Stomach smooth muscle (tissue), 2 donors: ENCODE results near the gene KCNG2.
"Not testable (repeated sequence)": the region's sequence is repeated elsewhere in the genome, so short reads cannot be mapped to it uniquely, and the experiment has no call there.

ENCODE experiments used
- H3K27ac ChIP-seq: one replicate; pipeline ENCODE4 v1.7.0; 2013; ENCODE audit warnings: mild to moderate bottlenecking, low read length, inconsistent platforms
- H3K27me3 ChIP-seq, 2 donors: one replicate each; pipeline ENCODE4 v1.7.0; 2013; ENCODE audit warnings: low read length in 2 of 2; ENCODE audit not compliant: insufficient read depth in 2 of 2, control insufficient read depth in 1 of 2
- H3K36me3 ChIP-seq, 2 donors: one replicate each; pipeline ENCODE4 v1.7.0; 2013; ENCODE audit warnings: low read length in 2 of 2; ENCODE audit not compliant: control insufficient read depth in 2 of 2, insufficient read depth in 2 of 2
- H3K4me1 ChIP-seq: one replicate; pipeline ENCODE4 v1.7.0; 2013; ENCODE audit warnings: low read length; ENCODE audit not compliant: control insufficient read depth, insufficient read depth
- H3K4me3 ChIP-seq, 2 donors: one replicate each; pipeline ENCODE4 v1.7.0; 2013; ENCODE audit warnings: low read length in 2 of 2
- H3K9ac ChIP-seq, 2 donors: one replicate each; pipeline ENCODE4 v1.7.0; 2013; ENCODE audit warnings: low read length in 2 of 2, mild to moderate bottlenecking in 1 of 2
- H3K9me3 ChIP-seq, 2 donors: one replicate each; pipeline ENCODE4 v1.7.0; 2013; ENCODE audit warnings: low read length in 2 of 2; ENCODE audit not compliant: control insufficient read depth in 2 of 2
- donor health status: healthy.
- donor health status: Pancreatic carcinoma.

The KCNG2 gene

GRCh38 chr18:79865951-79866350 is 68.2 kb downstream of the KCNG2 start:
- H3K4me1 ChIP-seq, H3K9me3 ChIP-seq, H3K4me3 ChIP-seq, H3K27me3 ChIP-seq, H3K27ac ChIP-seq, H3K9ac ChIP-seq, H3K36me3 ChIP-seq: not testable (repeated sequence)

- Histone ChIP-seq H3K9ac (no peak overlapping the region), H3K4me1 (no peaks in the 10 kb centered on the region), H3K27ac (no peak overlapping the region), H3K9me3 (peaks cover 0 to 6% of the 10 kb centered on the region in 2 donors), H3K36me3 (no peaks in the 10 kb centered on the region), H3K4me3 (no peak overlapping the region), H3K27me3 (peaks cover 9 to 16% of the 10 kb centered on the region in 2 donors)
Measured at GRCh38 chr18:79866889-79867574, 69.3 kb downstream of the KCNG2 start.

- peaks cover 0 to under 1% of the 10 kb centered on the region in 2 donors for H3K9me3 ChIP-seq
- peaks cover 7 to 11% of the 10 kb centered on the region in 2 donors for H3K27me3 ChIP-seq
- H3K4me3 ChIP-seq = no peak overlapping the region
- H3K27ac ChIP-seq = no peak overlapping the region
- no peak overlapping the region for H3K9ac ChIP-seq
- H3K4me1 ChIP-seq = no peaks in the 10 kb centered on the region
- H3K36me3 ChIP-seq = no peaks in the 10 kb centered on the region
Measured at GRCh38 chr18:79867666-79868065, 69.9 kb downstream of the KCNG2 start.

- Histone ChIP-seq H3K4me1 (no peaks in the 10 kb centered on the region), H3K27ac (no peak overlapping the region), H3K27me3 (peaks cover 6% of the 10 kb centered on the region in 2 donors), H3K36me3 (no peaks in the 10 kb centered on the region), H3K9me3 (no peaks in the 10 kb centered on the region), H3K4me3 (no peak overlapping the region), H3K9ac (no peak overlapping the region)
Measured at GRCh38 chr18:79868168-79868784, 70.5 kb downstream of the KCNG2 start.

GRCh38 chr18:79868811-79869541 is 71.2 kb downstream of the KCNG2 start:
- Histone ChIP-seq H3K27me3 (peaks cover 6% of the 10 kb centered on the region in 2 donors), H3K27ac (no peak overlapping the region), H3K4me1 (no peaks in the 10 kb centered on the region), H3K36me3 (no peaks in the 10 kb centered on the region), H3K9me3 (no peaks in the 10 kb centered on the region), H3K4me3 (no peak overlapping the region), H3K9ac (no peak overlapping the region)

GRCh38 chr18:79869591-79870300 is 72.0 kb downstream of the KCNG2 start:
- H3K9ac ChIP-seq = no peak overlapping the region
- no peaks in the 10 kb centered on the region for H3K4me1 ChIP-seq
- H3K36me3 ChIP-seq = no peaks in the 10 kb centered on the region
- H3K9me3 ChIP-seq = no peaks in the 10 kb centered on the region
- H3K4me3 ChIP-seq = no peak overlapping the region
- no peak overlapping the region for H3K27ac ChIP-seq
- peaks cover 2 to 6% of the 10 kb centered on the region in 2 donors for H3K27me3 ChIP-seq

- Histone ChIP-seq H3K9me3 (no peaks in the 10 kb centered on the region), H3K4me1 (no peaks in the 10 kb centered on the region), H3K36me3 (no peaks in the 10 kb centered on the region), H3K27ac (no peak overlapping the region), H3K9ac (no peak overlapping the region), H3K27me3 (peaks cover 0 to 9% of the 10 kb centered on the region in 2 donors), H3K4me3 (no peak overlapping the region)
Measured at GRCh38 chr18:79870301-79871025, 72.7 kb downstream of the KCNG2 start.

GRCh38 chr18:79871026-79871390 is 73.3 kb downstream of the KCNG2 start:
- no peaks in the 10 kb centered on the region for H3K4me1 ChIP-seq
- H3K36me3 ChIP-seq = no peaks in the 10 kb centered on the region
- H3K27me3 ChIP-seq = peaks cover 0 to 9% of the 10 kb centered on the region in 2 donors
- H3K9me3 ChIP-seq = no peaks in the 10 kb centered on the region
- no peak overlapping the region for H3K4me3 ChIP-seq
- no peak overlapping the region for H3K27ac ChIP-seq
- no peak overlapping the region for H3K9ac ChIP-seq

GRCh38 chr18:79871481-79872091 is 73.8 kb downstream of the KCNG2 start:
- Histone ChIP-seq H3K4me1 (no peaks in the 10 kb centered on the region), H3K27ac (no peak overlapping the region), H3K9ac (no peak overlapping the region), H3K9me3 (no peaks in the 10 kb centered on the region), H3K36me3 (no peaks in the 10 kb centered on the region), H3K27me3 (peaks cover 0 to 9% of the 10 kb centered on the region in 2 donors), H3K4me3 (no peak overlapping the region)
